Mucosa of rectum (tissue), 2 donors: ENCODE results near the gene BCAR3.

Source experiments
- H3K27ac ChIP-seq, 2 donors: one replicate each; pipeline ENCODE4 v1.7.0; 2013; ENCODE audit warnings: inconsistent platforms in 2 of 2, low read depth in 2 of 2, low read length in 2 of 2
- H3K27me3 ChIP-seq, 2 donors: one replicate each; pipeline ENCODE4 v1.7.0; 2013; ENCODE audit warnings: low read length in 2 of 2; ENCODE audit not compliant: control insufficient read depth in 2 of 2, insufficient read depth in 2 of 2
- H3K36me3 ChIP-seq, 2 donors: one replicate each; pipeline ENCODE4 v1.7.0; 2013; ENCODE audit warnings: low read length in 2 of 2; ENCODE audit not compliant: control insufficient read depth in 2 of 2, insufficient read depth in 2 of 2
- H3K4me1 ChIP-seq, 2 donors: one replicate each; pipeline ENCODE4 v1.7.0; 2013; ENCODE audit warnings: low read length in 2 of 2, mild to moderate bottlenecking in 1 of 2; ENCODE audit not compliant: control insufficient read depth in 2 of 2, insufficient read depth in 2 of 2
- H3K4me3 ChIP-seq, 2 donors: one replicate each; pipeline ENCODE4 v1.7.0; 2013; ENCODE audit warnings: low read length in 2 of 2
- H3K9ac ChIP-seq, 2 donors: one replicate each; pipeline ENCODE4 v1.7.0; 2013; ENCODE audit warnings: low read length in 2 of 2, low read depth in 1 of 2, mild to moderate bottlenecking in 1 of 2
- H3K9me3 ChIP-seq, 2 donors: one replicate each; pipeline ENCODE4 v1.7.0; 2013; ENCODE audit warnings: low read length in 2 of 2; ENCODE audit not compliant: control insufficient read depth in 2 of 2
- donor health status: healthy.
- donor health status: Normal muscosa, but diverticular disease.

Gene BCAR3

GRCh38 chr1:93617670-93618499, 63.8 kb downstream of the BCAR3 start:
- no peaks in the 10 kb centered on the region for H3K27me3 ChIP-seq
- peak overlapping the region; percentile 16 to 21 for H3K4me3 ChIP-seq
- no peaks in the 10 kb centered on the region for H3K36me3 ChIP-seq
- peak overlapping the region; percentile 90 to 94 for H3K27ac ChIP-seq
- peak overlapping the region; percentile 26 to 58 for H3K9ac ChIP-seq
- no peaks in the 10 kb centered on the region for H3K9me3 ChIP-seq
- peaks cover 46 to 79% of the 10 kb centered on the region in 2 donors for H3K4me1 ChIP-seq

GRCh38 chr1:93616996-93617669, 64.5 kb downstream of the BCAR3 start:
- Histone ChIP-seq H3K9me3 (no peaks in the 10 kb centered on the region), H3K4me1 (peaks cover 41 to 72% of the 10 kb centered on the region in 2 donors), H3K9ac (peak overlapping the region in 1 of 2 donors; percentile 58), H3K27ac (peak overlapping the region; percentile 90 to 94), H3K27me3 (no peaks in the 10 kb centered on the region), H3K4me3 (peak overlapping the region in 1 of 2 donors; percentile 46), H3K36me3 (no peaks in the 10 kb centered on the region)

GRCh38 chr1:93616221-93616995, 65.2 kb downstream of the BCAR3 start:
- H3K36me3 ChIP-seq = no peaks in the 10 kb centered on the region
- peak overlapping the region in 1 of 2 donors; percentile 58 for H3K9ac ChIP-seq
- peak overlapping the region in 1 of 2 donors; percentile 46 for H3K4me3 ChIP-seq
- H3K27me3 ChIP-seq = no peaks in the 10 kb centered on the region
- peaks cover 41 to 69% of the 10 kb centered on the region in 2 donors for H3K4me1 ChIP-seq
- peak overlapping the region; percentile 90 to 94 for H3K27ac ChIP-seq
- no peaks in the 10 kb centered on the region for H3K9me3 ChIP-seq

- H3K27ac ChIP-seq = peak overlapping the region; percentile 38 to 41
- H3K9ac ChIP-seq = no peak overlapping the region
- no peaks in the 10 kb centered on the region for H3K27me3 ChIP-seq
- H3K4me1 ChIP-seq = peaks cover 41 to 66% of the 10 kb centered on the region in 2 donors
- H3K4me3 ChIP-seq = no peak overlapping the region
- no peaks in the 10 kb centered on the region for H3K36me3 ChIP-seq
- no peaks in the 10 kb centered on the region for H3K9me3 ChIP-seq
These were observed 66.0 kb downstream of the BCAR3 start for GRCh38 chr1:93615582-93616150.

GRCh38 chr1:93614986-93615581, 66.6 kb downstream of the BCAR3 start:
- Histone ChIP-seq H3K27me3 (no peaks in the 10 kb centered on the region), H3K9me3 (no peaks in the 10 kb centered on the region), H3K27ac (peak overlapping the region; percentile 38 to 41), H3K4me3 (no peak overlapping the region), H3K36me3 (no peaks in the 10 kb centered on the region), H3K4me1 (peaks cover 41 to 61% of the 10 kb centered on the region in 2 donors), H3K9ac (no peak overlapping the region)

GRCh38 chr1:93614541-93614940, 67.1 kb downstream of the BCAR3 start:
- peak overlapping the region; percentile 2 to 38 for H3K27ac ChIP-seq
- no peak overlapping the region for H3K4me3 ChIP-seq
- no peaks in the 10 kb centered on the region for H3K36me3 ChIP-seq
- no peak overlapping the region for H3K9ac ChIP-seq
- peaks cover 41 to 56% of the 10 kb centered on the region in 2 donors for H3K4me1 ChIP-seq
- H3K27me3 ChIP-seq = no peaks in the 10 kb centered on the region
- no peaks in the 10 kb centered on the region for H3K9me3 ChIP-seq

- peak overlapping the region in 1 of 2 donors; percentile 7 for H3K27ac ChIP-seq
- H3K36me3 ChIP-seq = no peaks in the 10 kb centered on the region
- H3K9ac ChIP-seq = peak overlapping the region in 1 of 2 donors; percentile 34
- H3K4me1 ChIP-seq = peaks cover 41 to 51% of the 10 kb centered on the region in 2 donors
- H3K27me3 ChIP-seq = no peaks in the 10 kb centered on the region
- no peaks in the 10 kb centered on the region for H3K9me3 ChIP-seq
- H3K4me3 ChIP-seq = peak overlapping the region; percentile 32 to 48
These were observed 67.7 kb downstream of the BCAR3 start for GRCh38 chr1:93613898-93614297.

- no peaks in the 10 kb centered on the region for H3K9me3 ChIP-seq
- H3K36me3 ChIP-seq = no peaks in the 10 kb centered on the region
- H3K27me3 ChIP-seq = no peaks in the 10 kb centered on the region
- no peak overlapping the region for H3K27ac ChIP-seq
- no peak overlapping the region for H3K4me3 ChIP-seq
- H3K9ac ChIP-seq = no peak overlapping the region
- peaks cover 36 to 39% of the 10 kb centered on the region in 2 donors for H3K4me1 ChIP-seq
These were observed 69.1 kb downstream of the BCAR3 start for GRCh38 chr1:93612510-93612909.

- Histone ChIP-seq H3K9ac (no peak overlapping the region), H3K4me3 (no peak overlapping the region), H3K36me3 (no peaks in the 10 kb centered on the region), H3K9me3 (no peaks in the 10 kb centered on the region), H3K27ac (no peak overlapping the region), H3K4me1 (peaks cover 28 to 31% of the 10 kb centered on the region in 2 donors), H3K27me3 (no peaks in the 10 kb centered on the region)
These were observed 70.0 kb downstream of the BCAR3 start for GRCh38 chr1:93611668-93612067.
